GM06990 (cell line): ENCODE results near the gene AHI1.

Experiments used
- DNase-seq: peaks from one replicate; pipeline ENCODE4 v3.0.0-alpha.2; 2011; ENCODE audit not compliant: insufficient read length; ENCODE audit errors: extremely low read depth
- H3K27me3 ChIP-seq: replicated peaks from 2 replicates; pipeline ENCODE4 v1.6.0; 2011; ENCODE audit warnings: low read length; ENCODE audit not compliant: control insufficient read depth, insufficient read depth
- H3K36me3 ChIP-seq: 2 replicates; pipeline ENCODE4 v1.5.1; 2011; ENCODE audit warnings: low read length; ENCODE audit not compliant: control insufficient read depth, insufficient read depth
- H3K4me3 ChIP-seq: replicated peaks from 2 replicates; pipeline ENCODE4 v1.5.1; 2011; ENCODE audit warnings: low read depth, mild to moderate bottlenecking, control low read depth, low read length
- CTCF ChIP-seq: IDR thresholded peaks from 2 replicates; pipeline ENCODE4 v1.5.1; 2011; ENCODE audit warnings: low read length, control low read depth, mild to moderate bottlenecking, inconsistent platforms; ENCODE audit not compliant: insufficient read depth, poor library complexity, severe bottlenecking

AHI1 gene

GRCh38 chr6:135461208-135461607, 36.3 kb downstream of the AHI1 start:
- no peak overlapping the region for H3K4me3 ChIP-seq
- no peaks in the 10 kb centered on the region for H3K36me3 ChIP-seq
- TF ChIP-seq CTCF, result no peak
- H3K27me3 ChIP-seq, result no peaks in the 10 kb centered on the region
- DNase-seq, result no peak

GRCh38 chr6:135458051-135458450, 39.5 kb downstream of the AHI1 start:
- no peaks in the 10 kb centered on the region for H3K36me3 ChIP-seq
- H3K27me3 ChIP-seq, result no peaks in the 10 kb centered on the region
- H3K4me3 ChIP-seq, result no peak overlapping the region
- no peak for DNase-seq
- no peak for TF ChIP-seq CTCF

GRCh38 chr6:135451617-135452190, 45.8 kb downstream of the AHI1 start:
- no peaks in the 10 kb centered on the region for H3K27me3 ChIP-seq
- DNase-seq, result no peak
- no peak overlapping the region for H3K4me3 ChIP-seq
- TF ChIP-seq CTCF, result peak; percentile 51
- no peaks in the 10 kb centered on the region for H3K36me3 ChIP-seq

GRCh38 chr6:135449246-135449645, 48.3 kb downstream of the AHI1 start:
- no peak for TF ChIP-seq CTCF
- no peak overlapping the region for H3K4me3 ChIP-seq
- DNase-seq, result peak; percentile 49

GRCh38 chr6:135440087-135440792, 57.3 kb downstream of the AHI1 start:
- Histone ChIP-seq H3K36me3 (no peaks in the 10 kb centered on the region), H3K4me3 (no peak overlapping the region), H3K27me3 (no peaks in the 10 kb centered on the region)
- DNase-seq, result no peak
- no peak for TF ChIP-seq CTCF

More at GRCh38 chr6:135449246-135449645, 48.3 kb downstream of the AHI1 start:
- H3K36me3 ChIP-seq, result no peaks in the 10 kb centered on the region
- no peaks in the 10 kb centered on the region for H3K27me3 ChIP-seq
